ENCODE results near the gene MAP3K20.

Gene MAP3K20

DNA sequence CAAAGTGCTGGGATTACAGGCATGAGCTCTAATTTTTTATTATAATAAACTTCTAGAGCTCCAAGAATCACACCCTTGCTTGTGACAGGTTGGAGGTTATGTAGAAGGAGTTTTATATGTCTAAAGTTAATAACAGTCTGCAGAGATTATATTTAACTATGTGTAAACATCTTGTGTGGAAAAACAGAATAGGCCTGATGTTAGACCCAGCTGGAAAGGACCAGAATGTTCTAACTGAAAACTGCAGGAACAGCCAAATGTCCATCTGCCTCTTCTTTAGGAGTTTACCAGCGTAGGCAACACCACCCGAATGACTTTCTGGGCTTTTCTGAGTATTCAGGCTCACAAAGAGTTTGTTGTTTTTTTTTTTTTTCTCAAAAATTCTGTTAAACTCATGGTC, 211.9 kb downstream of the MAP3K20 start:
- TF ChIP-seq, protein P1, sequence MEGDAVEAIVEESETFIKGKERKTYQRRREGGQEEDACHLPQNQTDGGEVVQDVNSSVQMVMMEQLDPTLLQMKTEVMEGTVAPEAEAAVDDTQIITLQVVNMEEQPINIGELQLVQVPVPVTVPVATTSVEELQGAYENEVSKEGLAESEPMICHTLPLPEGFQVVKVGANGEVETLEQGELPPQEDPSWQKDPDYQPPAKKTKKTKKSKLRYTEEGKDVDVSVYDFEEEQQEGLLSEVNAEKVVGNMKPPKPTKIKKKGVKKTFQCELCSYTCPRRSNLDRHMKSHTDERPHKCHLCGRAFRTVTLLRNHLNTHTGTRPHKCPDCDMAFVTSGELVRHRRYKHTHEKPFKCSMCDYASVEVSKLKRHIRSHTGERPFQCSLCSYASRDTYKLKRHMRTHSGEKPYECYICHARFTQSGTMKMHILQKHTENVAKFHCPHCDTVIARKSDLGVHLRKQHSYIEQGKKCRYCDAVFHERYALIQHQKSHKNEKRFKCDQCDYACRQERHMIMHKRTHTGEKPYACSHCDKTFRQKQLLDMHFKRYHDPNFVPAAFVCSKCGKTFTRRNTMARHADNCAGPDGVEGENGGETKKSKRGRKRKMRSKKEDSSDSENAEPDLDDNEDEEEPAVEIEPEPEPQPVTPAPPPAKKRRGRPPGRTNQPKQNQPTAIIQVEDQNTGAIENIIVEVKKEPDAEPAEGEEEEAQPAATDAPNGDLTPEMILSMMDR (IDR thresholded peaks at IDR 0.05; ENCODE audit: extremely low read depth, missing control alignments): no peak
- DNase-seq (ENCODE audit: low spot score): no peak

- TF ChIP-seq, protein P1 (IDR thresholded peaks at IDR 0.05; ENCODE audit: extremely low read depth, missing control alignments): no peak
Observed at GRCh38 chr2:173288561-173288960, 212.9 kb downstream of the MAP3K20 start.

GRCh38 chr2:173290046-173290445, 214.4 kb downstream of the MAP3K20 start:
- TF ChIP-seq, protein P1 (IDR thresholded peaks at IDR 0.05; ENCODE audit: extremely low read depth, missing control alignments): no peak
- DNase-seq (ENCODE audit: low spot score): no peak

More at GRCh38 chr2:173288561-173288960, 212.9 kb downstream of the MAP3K20 start:
- no peak for DNase-seq (ENCODE audit: low spot score)

GRCh38 chr2:173290518-173290917, 214.9 kb downstream of the MAP3K20 start:
- DNase-seq (ENCODE audit: low spot score): no peak
- TF ChIP-seq, protein P1 (IDR thresholded peaks at IDR 0.05; ENCODE audit: extremely low read depth, missing control alignments): no peak

- no peak for DNase-seq (ENCODE audit: low spot score)
- TF ChIP-seq, protein P1 (IDR thresholded peaks at IDR 0.05; ENCODE audit: extremely low read depth, missing control alignments): no peak
Observed at GRCh38 chr2:173291412-173291811, 215.8 kb downstream of the MAP3K20 start.

- no peak for DNase-seq (ENCODE audit: low spot score)
- TF ChIP-seq, protein P1 (IDR thresholded peaks at IDR 0.05; ENCODE audit: extremely low read depth, missing control alignments): no peak
Observed at GRCh38 chr2:173296235-173296634, 220.6 kb downstream of the MAP3K20 start.

GRCh38 chr2:173298536-173299097, 223.0 kb downstream of the MAP3K20 start:
- DNase-seq (ENCODE audit: low spot score): no peak
- TF ChIP-seq, protein P1 (IDR thresholded peaks at IDR 0.05; ENCODE audit: extremely low read depth, missing control alignments): no peak

Data from GM20000 (cell line).